ENCODE data around the gene GCSAML. TPM values are rescaled to one million over a fixed set of nuclear protein-coding genes. Genes with fewer than 3 reads are reported as not detected.
A peak's percentile ranks its signal among the peaks of the same experiment; 100 is the strongest.

GCSAML gene
- total and polyA plus RNA-seq, 11 donors = 0.04 to 0.34 (median 0.07) TPM; not detected in 6

DNA sequence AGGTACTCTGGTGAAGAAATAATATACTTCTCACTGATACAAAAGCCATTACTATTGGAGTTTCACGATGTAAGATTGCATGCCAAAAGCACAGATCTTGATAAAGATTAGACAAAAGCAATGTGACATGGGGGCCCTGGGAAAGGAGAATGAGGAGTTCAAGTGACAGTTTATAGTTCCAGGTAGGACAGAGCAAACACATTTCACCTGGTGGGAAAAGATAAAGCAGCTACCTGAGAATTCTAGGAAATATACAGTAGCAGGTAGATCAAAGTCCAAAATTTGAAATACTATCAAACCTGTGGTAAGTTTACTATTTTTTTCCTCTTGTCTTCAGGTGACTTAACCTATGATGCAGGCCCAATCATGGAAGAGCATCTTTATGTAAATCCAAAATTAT, 64.5 kb downstream of the GCSAML start:
- TF ChIP-seq, protein P1, sequence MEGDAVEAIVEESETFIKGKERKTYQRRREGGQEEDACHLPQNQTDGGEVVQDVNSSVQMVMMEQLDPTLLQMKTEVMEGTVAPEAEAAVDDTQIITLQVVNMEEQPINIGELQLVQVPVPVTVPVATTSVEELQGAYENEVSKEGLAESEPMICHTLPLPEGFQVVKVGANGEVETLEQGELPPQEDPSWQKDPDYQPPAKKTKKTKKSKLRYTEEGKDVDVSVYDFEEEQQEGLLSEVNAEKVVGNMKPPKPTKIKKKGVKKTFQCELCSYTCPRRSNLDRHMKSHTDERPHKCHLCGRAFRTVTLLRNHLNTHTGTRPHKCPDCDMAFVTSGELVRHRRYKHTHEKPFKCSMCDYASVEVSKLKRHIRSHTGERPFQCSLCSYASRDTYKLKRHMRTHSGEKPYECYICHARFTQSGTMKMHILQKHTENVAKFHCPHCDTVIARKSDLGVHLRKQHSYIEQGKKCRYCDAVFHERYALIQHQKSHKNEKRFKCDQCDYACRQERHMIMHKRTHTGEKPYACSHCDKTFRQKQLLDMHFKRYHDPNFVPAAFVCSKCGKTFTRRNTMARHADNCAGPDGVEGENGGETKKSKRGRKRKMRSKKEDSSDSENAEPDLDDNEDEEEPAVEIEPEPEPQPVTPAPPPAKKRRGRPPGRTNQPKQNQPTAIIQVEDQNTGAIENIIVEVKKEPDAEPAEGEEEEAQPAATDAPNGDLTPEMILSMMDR (IDR thresholded peaks at IDR 0.05) = no peak
- no peak for TF ChIP-seq POLR2A (IDR thresholded peaks at IDR 0.05)
- intact Hi-C loops (cut with DNase I) = no loop called here
- H3K9me3 ChIP-seq = peaks cover 0 to 23% (median 0%) of the 10 kb centered on the region in 12 donors
- no peaks in the 10 kb centered on the region for H3K36me3 ChIP-seq
- H3K4me3 ChIP-seq = no peak overlapping the region
- H3K27me3 ChIP-seq = no peaks in the 10 kb centered on the region
- ATAC-seq (no peak), DNase-seq (no peak)
- 61 to 71% (median 66%) methylated on average over 1 of the region's 1 CpG for WGBS, 4 donors
- no peak overlapping the region for H3K27ac ChIP-seq
- H3K4me1 ChIP-seq = no peaks in the 10 kb centered on the region

DNA sequence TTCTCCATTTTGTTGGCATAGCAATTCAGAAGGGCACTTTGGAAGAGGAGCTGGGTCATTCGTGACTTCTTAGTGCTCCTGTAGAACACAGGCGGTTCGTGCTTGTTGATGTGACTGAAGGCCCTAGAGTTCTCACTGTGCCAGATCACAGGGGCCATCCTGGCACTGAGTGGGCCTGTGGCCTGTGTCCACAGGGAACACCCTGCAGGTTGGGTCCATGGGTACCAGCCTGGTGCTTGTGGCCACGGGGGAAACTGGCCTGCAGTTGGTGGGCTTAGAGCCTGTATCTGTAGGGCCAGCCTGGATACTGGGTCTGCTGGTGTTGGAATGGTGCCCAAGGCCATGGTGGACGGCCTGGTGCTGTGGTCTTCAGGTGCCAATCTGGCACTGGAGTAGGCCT, 65.7 kb downstream of the GCSAML start:
- intact Hi-C loops (cut with DNase I) = no loop called here
- no peaks in the 10 kb centered on the region for H3K4me1 ChIP-seq
- DNase-seq (no peak), ATAC-seq (peak in 1 of 4 donors; percentile 29)
- H3K9me3 ChIP-seq = peaks cover 0 to 18% (median 0%) of the 10 kb centered on the region in 12 donors
- WGBS, 4 donors = 80 to 85% (median 82%) methylated on average over 5 of the region's 5 CpGs
- no peak for TF ChIP-seq POLR2A (IDR thresholded peaks at IDR 0.05)
- TF ChIP-seq, protein P1 (IDR thresholded peaks at IDR 0.05) = no peak
- H3K4me3 ChIP-seq = no peak overlapping the region
- H3K27me3 ChIP-seq = no peaks in the 10 kb centered on the region
- no peaks in the 10 kb centered on the region for H3K36me3 ChIP-seq
- H3K27ac ChIP-seq = no peak overlapping the region

Other genes with a start within 250 kb of the GCSAML start
- 10 to 100 TPM; 13.2 to 37.9 (median 16.5) TPM for gene ZNF496, start 217.3 kb upstream of the GCSAML start, total RNA-seq
- gene ZNF496, start 217.3 kb upstream of the GCSAML start, polyA plus RNA-seq = 10 to 100 TPM in 1 of 2 donors, 1 to 10 TPM in 1; 6.2 to 10.9 TPM
- gene NLRP3, start 133.0 kb upstream of the GCSAML start, total RNA-seq = 1 to 10 TPM in 3 of 9 donors, under 1 TPM in 6; 0.40 to 8.3 (median 0.60) TPM
- under 1 TPM; 0.19 to 0.64 TPM for gene NLRP3, start 133.0 kb upstream of the GCSAML start, polyA plus RNA-seq
- not detected for gene OR2B11, start 91.0 kb upstream of the GCSAML start, total RNA-seq
- not detected for gene OR2B11, start 91.0 kb upstream of the GCSAML start, polyA plus RNA-seq
- gene OR2C3, start 12.7 kb upstream of the GCSAML start, total RNA-seq = under 1 TPM in 1 of 9 donors, not detected in 8; 0.04 TPM
- gene OR2C3, start 12.7 kb upstream of the GCSAML start, polyA plus RNA-seq = not detected
- gene OR2G2, start 39.2 kb downstream of the GCSAML start, total RNA-seq = not detected
- gene OR2G2, start 39.2 kb downstream of the GCSAML start, polyA plus RNA-seq = not detected
- gene OR2G3, start 56.5 kb downstream of the GCSAML start, total RNA-seq = not detected
- gene OR2G3, start 56.5 kb downstream of the GCSAML start, polyA plus RNA-seq = not detected
- gene OR13G1, start 130.6 kb downstream of the GCSAML start, total RNA-seq = not detected
- not detected for gene OR13G1, start 130.6 kb downstream of the GCSAML start, polyA plus RNA-seq
- not detected for gene OR6F1, start 167.5 kb downstream of the GCSAML start, total RNA-seq
- gene OR6F1, start 167.5 kb downstream of the GCSAML start, polyA plus RNA-seq = not detected
- gene OR14K1, start 189.5 kb downstream of the GCSAML start, total RNA-seq = not detected
- not detected for gene OR14K1, start 189.5 kb downstream of the GCSAML start, polyA plus RNA-seq
- not detected for gene OR14A2, start 199.0 kb downstream of the GCSAML start, total RNA-seq
- not detected for gene OR14A2, start 199.0 kb downstream of the GCSAML start, polyA plus RNA-seq
- gene OR1C1, start 211.4 kb downstream of the GCSAML start, total RNA-seq = not detected
- not detected for gene OR1C1, start 211.4 kb downstream of the GCSAML start, polyA plus RNA-seq